H1 (cell line): ENCODE data around the gene PTPRD. TPM values are rescaled to one million over a fixed set of nuclear protein-coding genes. Genes with fewer than 3 reads are reported as not detected.

Experiments
- CTCF ChIA-PET: fragments of 300-600 bp; sonication (Branson Sonifier 250); formaldehyde crosslinking; loops from one replicate; lab custom pipeline; 2021; ENCODE audit not compliant: partially characterized antibody; lab: Charles Lee
- POLR2A ChIA-PET: fragments of 300-600 bp; sonication (Branson Sonifier 250); formaldehyde crosslinking; loops from one replicate; lab custom pipeline; 2021; ENCODE audit warnings: inconsistent platforms; ENCODE audit not compliant: partially characterized antibody; lab: Charles Lee
- DNase-seq, 2 experiments: peaks; one replicate each; pipeline versions ENCODE4 v3.0.0 to v3.0.0-alpha.2; 2010 to 2022; ENCODE audit warnings: low spot score in 2 of 2, low read depth in 1 of 2, mixed read lengths in 1 of 2
- FAIRE-seq: peaks from 2 replicates; lab custom pipeline; 2011; peaks lifted over from hg19 to GRCh38; lab: Jason Lieb, UNC
- H2AFZ ChIP-seq: 2 replicates; pipeline ENCODE4 v1.8.1; 2012; ENCODE audit warnings: low read length, inconsistent platforms
- H2AK5ac ChIP-seq: 2 replicates; pipeline ENCODE4 v1.6.1; 2013; ENCODE audit warnings: low read depth, low read length
- H2BK120ac ChIP-seq: replicated peaks from 2 replicates; pipeline ENCODE3; 2013; ENCODE audit warnings: low read depth, low read length, inconsistent platforms
- H2BK12ac ChIP-seq: 2 replicates; pipeline ENCODE4 v1.6.1; 2013; ENCODE audit warnings: low read depth, low read length
- H2BK15ac ChIP-seq: 2 replicates; pipeline ENCODE4 v1.6.1; 2013; ENCODE audit warnings: low read length
- H2BK20ac ChIP-seq: 2 replicates; pipeline ENCODE4 v1.6.1; 2013; ENCODE audit warnings: low read length
- H2BK5ac ChIP-seq: 2 replicates; pipeline ENCODE4 v1.6.1; 2013; ENCODE audit warnings: low read depth, low read length
- H3K14ac ChIP-seq: 2 replicates; pipeline ENCODE4 v1.6.1; 2013; ENCODE audit warnings: inconsistent platforms; ENCODE audit not compliant: insufficient read length
- H3K18ac ChIP-seq: 2 replicates; pipeline ENCODE4 v1.6.1; 2013; ENCODE audit warnings: low read length; ENCODE audit errors: extremely low read depth
- H3K23ac ChIP-seq: 2 replicates; pipeline ENCODE4 v1.6.1; 2013; ENCODE audit warnings: inconsistent platforms; ENCODE audit not compliant: insufficient read length
- H3K23me2 ChIP-seq: 2 replicates; pipeline ENCODE4 v1.6.1; 2013; ENCODE audit warnings: low read depth, low read length
- H3K27ac ChIP-seq: 2 replicates; pipeline ENCODE4 v1.6.1; 2011; ENCODE audit warnings: low read depth, low read length, inconsistent platforms
- H3K27me3 ChIP-seq, 4 experiments: replicated peaks in 1 of 4; 1 replicate in 1 of 4; 2 replicates in 3 of 4; pipeline versions ENCODE4 v1.6.1 to v1.8.1; 2011 to 2013; ENCODE audit warnings: low read length in 3 of 4, mild to moderate bottlenecking in 3 of 4, inconsistent platforms in 2 of 4, mixed read lengths in 2 of 4, moderate library complexity in 1 of 4; ENCODE audit not compliant: control insufficient read depth in 3 of 4, insufficient read depth in 3 of 4; ENCODE audit errors: extremely low read depth in 1 of 4
- H3K36me3 ChIP-seq, 4 experiments: 2 replicates each; pipeline versions ENCODE4 v1.6.1 to v1.8.1; 2011 to 2013; ENCODE audit warnings: mild to moderate bottlenecking in 4 of 4, low read length in 3 of 4, moderate library complexity in 2 of 4, control low read depth in 1 of 4, inconsistent platforms in 1 of 4; ENCODE audit not compliant: insufficient read depth in 4 of 4, control insufficient read depth in 2 of 4
- H3K4ac ChIP-seq: replicated peaks from 2 replicates; pipeline ENCODE3; 2013; ENCODE audit warnings: low read length, low read depth, mixed read lengths, inconsistent platforms; ENCODE audit not compliant: insufficient read length
- H3K4me1 ChIP-seq, 4 experiments: replicated peaks in 1 of 4; 1 replicate in 1 of 4; 2 replicates in 3 of 4; pipeline versions ENCODE4 v1.6.1 to v1.8.1; 2011 to 2013; ENCODE audit warnings: low read length in 3 of 4, inconsistent platforms in 2 of 4, mixed read lengths in 1 of 4; ENCODE audit not compliant: insufficient read depth in 4 of 4, control insufficient read depth in 3 of 4
- H3K4me2 ChIP-seq, 2 experiments: 2 replicates each; pipeline versions ENCODE4 v1.6.1 to v1.8.1; 2011 to 2013; ENCODE audit warnings: low read depth in 2 of 2, low read length in 2 of 2, control low read depth in 1 of 2, inconsistent platforms in 1 of 2, mild to moderate bottlenecking in 1 of 2; ENCODE audit not compliant: insufficient read depth in 1 of 2
- H3K4me3 ChIP-seq, 4 experiments: fragments of 200-600, 300-600 bp in 1 of 4; sonication (generic), shearing (Covaris generic), sonication (Bioruptor Twin) in 1 of 4; 2 replicates each; pipeline versions ENCODE4 v1.5.1 to v1.8.1; 2011 to 2016; ENCODE audit warnings: low read length in 4 of 4, low read depth in 3 of 4, control low read depth in 2 of 4, inconsistent platforms in 2 of 4, mild to moderate bottlenecking in 2 of 4, mixed read lengths in 1 of 4, moderate library complexity in 1 of 4; ENCODE audit not compliant: insufficient read depth in 2 of 4; ENCODE audit errors: extremely low read depth in 1 of 4
- H3K56ac ChIP-seq: replicated peaks from 2 replicates; pipeline ENCODE3; 2013; ENCODE audit warnings: low read depth, mild to moderate bottlenecking, mixed read lengths, low read length, inconsistent platforms; ENCODE audit not compliant: insufficient read length
- H3K79me1 ChIP-seq: 2 replicates; pipeline ENCODE4 v1.6.1; 2013; ENCODE audit warnings: low read depth, low read length, control low read depth
- H3K79me2 ChIP-seq, 2 experiments: 2 replicates each; pipeline versions ENCODE4 v1.6.1 to v1.8.1; 2012 to 2013; ENCODE audit warnings: low read length in 2 of 2, mild to moderate bottlenecking in 2 of 2, inconsistent platforms in 1 of 2; ENCODE audit not compliant: insufficient read depth in 2 of 2, control insufficient read depth in 1 of 2
- H3K9ac ChIP-seq, 4 experiments: replicated peaks in 1 of 4; 1 replicate in 1 of 4; 2 replicates in 3 of 4; pipeline versions ENCODE4 v1.6.1 to v1.8.1; 2011 to 2013; ENCODE audit warnings: low read depth in 3 of 4, low read length in 3 of 4, control low read depth in 2 of 4, mild to moderate bottlenecking in 2 of 4, moderate library complexity in 2 of 4, inconsistent platforms in 1 of 4; ENCODE audit errors: extremely low read depth in 1 of 4
- H3K9me3 ChIP-seq, 2 experiments: 2 replicates each; pipeline versions ENCODE4 v1.6.1 to v1.8.1; 2012 to 2013; ENCODE audit warnings: mild to moderate bottlenecking in 2 of 2, moderate library complexity in 2 of 2, control low read depth in 1 of 2, inconsistent platforms in 1 of 2, low read depth in 1 of 2, low read length in 1 of 2, mixed read lengths in 1 of 2; ENCODE audit not compliant: insufficient read depth in 2 of 2
- H4K20me1 ChIP-seq, 2 experiments: replicated peaks in 1 of 2; 2 replicates each; pipeline versions ENCODE3 to v1.8.1; 2011 to 2013; ENCODE audit warnings: inconsistent platforms in 2 of 2, low read length in 2 of 2, mild to moderate bottlenecking in 1 of 2; ENCODE audit not compliant: insufficient read depth in 2 of 2, control insufficient read depth in 1 of 2
- H4K5ac ChIP-seq: 2 replicates; pipeline ENCODE4 v1.6.1; 2013; ENCODE audit warnings: low read length, low read depth, mixed read lengths, inconsistent platforms; ENCODE audit not compliant: insufficient read length
- H4K8ac ChIP-seq: 2 replicates; pipeline ENCODE4 v1.8.0; 2013; ENCODE audit warnings: mild to moderate bottlenecking, moderate library complexity, low read length, inconsistent platforms; ENCODE audit not compliant: insufficient read depth; ENCODE audit errors: extremely low read depth
- H4K91ac ChIP-seq: replicated peaks from 2 replicates; pipeline ENCODE3; 2013; ENCODE audit warnings: low read length, mixed read lengths, inconsistent platforms; ENCODE audit not compliant: insufficient read length
- ATF2 ChIP-seq: IDR thresholded peaks from 2 replicates; pipeline ENCODE4 v1.6.1; 2012; ENCODE audit warnings: low read length, inconsistent platforms
- CBX5 ChIP-seq: fragments of 300-800, 300-1000 bp; sonication (generic); IDR thresholded peaks from 2 replicates; pipeline ENCODE4 v1.7.1; 2016; ENCODE audit warnings: antibody characterized with exemption, low read length, low read depth
- FOSL1 ChIP-seq: IDR thresholded peaks from 2 replicates; pipeline ENCODE4 v1.6.1; 2011; ENCODE audit warnings: mild to moderate bottlenecking, low read depth, low read length, moderate library complexity; ENCODE audit not compliant: insufficient read depth
- NRF1 ChIP-seq: IDR thresholded peaks from 2 replicates; pipeline ENCODE4 v1.6.1; 2011; ENCODE audit warnings: mild to moderate bottlenecking, low read depth, low read length, improper control_type of control experiment
- PHF8 ChIP-seq: fragments of 200-600 bp; sonication (generic); conservative IDR thresholded peaks from 2 replicates; pipeline ENCODE4 v1.7.1; 2012; ENCODE audit warnings: low read depth, mild to moderate bottlenecking, inconsistent platforms, low read length, moderate library complexity
- YY1 ChIP-seq: IDR thresholded peaks from 2 replicates; pipeline ENCODE4 v1.6.1; 2011; ENCODE audit warnings: low read depth, mild to moderate bottlenecking, low read length
- ZNF274 ChIP-seq: IDR thresholded peaks from 2 replicates; pipeline ENCODE4 v1.7.0; 2012; ENCODE audit warnings: low read length, borderline replicate concordance; ENCODE audit errors: extremely low read depth
- polyA plus RNA-seq, 7 experiments: library from polyadenylated mRNA; depleted of rRNA in 3 of 7; stranded (reverse) in 5 of 7; unstranded in 2 of 7; fragments of >200 nt in 5 of 7; fragments of 200-250 nt in 2 of 7; gene quantifications; 1 replicate in 5 of 7; 2 replicates in 1 of 7; 4 replicates in 1 of 7; pipeline versions ENCODE4 v1.2.1 to v1.2.3, GENCODE V29; 2011 to 2013; ENCODE audit warnings: missing spikeins in 2 of 7, mixed read lengths in 2 of 7
- total RNA-seq: library from RNA; stranded (reverse); fragmentation: NEBNext Ultra II Directional; extraction: Animal tissue kit (Norgen Biotek cat#: 25700); gene quantifications from 2 replicates; pipeline ENCODE4 v1.2.1, GENCODE V29; 2021
- TF ChIP-seq, protein P1 (sequence below): IDR thresholded peaks from 2 replicates; pipeline ENCODE4 v1.6.1; 2012; ENCODE audit warnings: inconsistent platforms

The PTPRD gene
- total and polyA plus RNA-seq, 2 of the 8 experiments (the other 6 are each of a cell fraction or from before 2014, with no cell fraction given) = 17.2 to 77.0 TPM

GRCh38 chr9:8391566-8391965 is 2221.2 kb downstream of the PTPRD start:
- Histone ChIP-seq H4K20me1 (no peaks in the 10 kb centered on the region), H2BK12ac (no peak overlapping the region), H4K8ac (no peak overlapping the region), H3K79me1 (no peaks in the 10 kb centered on the region), H3K18ac (no peak overlapping the region), H3K4ac (no peak overlapping the region), H3K27ac (no peak overlapping the region), H2BK5ac (no peak overlapping the region), H2BK20ac (no peak overlapping the region), H4K91ac (no peak overlapping the region), H3K23me2 (no peaks in the 10 kb centered on the region), H3K27me3 (no peaks in the 10 kb centered on the region), H2BK15ac (no peak overlapping the region), H3K36me3 (no peaks in the 10 kb centered on the region), H3K9me3 (no peaks in the 10 kb centered on the region), H3K56ac (no peak overlapping the region), H3K4me2 (no peak overlapping the region), H3K4me1 (peaks cover 0 to 6% (median 1%) of the 10 kb centered on the region in 4 experiments; a peak in 4 of 7 replicates), H2AFZ (no peak overlapping the region), H3K9ac (no peak overlapping the region), H4K5ac (no peak overlapping the region), H3K14ac (no peak overlapping the region), H3K4me3 (no peak overlapping the region), H3K79me2 (no peaks in the 10 kb centered on the region), H2BK120ac (no peak overlapping the region), H3K23ac (no peak overlapping the region), H2AK5ac (no peak overlapping the region)
- no peak for DNase-seq
- POLR2A ChIA-PET = no interaction called here
- CTCF ChIA-PET = no interaction called here
- FAIRE-seq = no peak
- TF ChIP-seq, protein P1, sequence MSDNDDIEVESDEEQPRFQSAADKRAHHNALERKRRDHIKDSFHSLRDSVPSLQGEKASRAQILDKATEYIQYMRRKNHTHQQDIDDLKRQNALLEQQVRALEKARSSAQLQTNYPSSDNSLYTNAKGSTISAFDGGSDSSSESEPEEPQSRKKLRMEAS = no peak
- no peak for TF ChIP-seq ATF2
- no peak for TF ChIP-seq NRF1
- no peak for TF ChIP-seq ZNF274
- TF ChIP-seq PHF8 = no peak
- no peak for TF ChIP-seq FOSL1
- TF ChIP-seq CBX5 = no peak
- no peak for TF ChIP-seq YY1
